Lower lobe of right lung (tissue), 2 donors: Measurements from ENCODE around the gene MDFIC. TPM values are rescaled to one million over a fixed set of nuclear protein-coding genes. Genes with fewer than 3 reads are reported as not detected.
A peak's percentile ranks its signal among the peaks of the same experiment; 100 is the strongest.

Experiments
- ATAC-seq, 2 donors: fragments of 200-7000 bp; cut with Tn5 transposase; one replicate each; pipeline ENCODE4 v1.9.1; 2020 to 2022; ENCODE audit warnings: mild to moderate bottlenecking in 2 of 2, moderate library complexity in 2 of 2
- DNase-seq: peaks from one replicate; pipeline ENCODE4 v3.0.0-alpha.2; 2020
- H3K27ac ChIP-seq: fragments of 200-600 bp; one replicate; pipeline ENCODE4 v1.8.0; 2022
- H3K27me3 ChIP-seq: fragments of 200-600 bp; one replicate; pipeline ENCODE4 v1.8.0; 2022; ENCODE audit warnings: low read depth
- H3K36me3 ChIP-seq: fragments of 200-600 bp; one replicate; pipeline ENCODE4 v1.8.0; 2022; ENCODE audit warnings: mild to moderate bottlenecking
- H3K4me1 ChIP-seq: fragments of 200-600 bp; one replicate; pipeline ENCODE4 v1.8.0; 2022
- H3K4me3 ChIP-seq: fragments of 200-600 bp; one replicate; pipeline ENCODE4 v1.8.0; 2022; ENCODE audit warnings: mild to moderate bottlenecking
- H3K9me3 ChIP-seq: fragments of 200-600 bp; one replicate; pipeline ENCODE4 v1.8.0; 2022
- CTCF ChIP-seq: fragments of 200-600 bp; IDR thresholded peaks from one replicate; pipeline ENCODE4 v1.8.0; 2022; ENCODE audit warnings: antibody characterized with exemption, mild to moderate bottlenecking
- intact Hi-C: fragments of 100-400 bp; cut with DNase I; formaldehyde crosslinking; loops from one replicate; pipeline ENCODE4 v1.11.0; 2022
- total RNA-seq: library from RNA; stranded (reverse); fragmentation: NEBNext Ultra II Directional; extraction: Animal tissue kit (Norgen Biotek cat#: 25700); gene quantifications from one replicate; pipeline ENCODE4 v1.2.1, GENCODE V29; 2021
- donor health status: DM: no; HTN: yes; CAD: no; lungs with severe emphysema.

MDFIC gene
- total RNA-seq, 1 donor from 2014 or later, result 46.3 TPM

GRCh38 chr7:115037128-115037802, 115.4 kb downstream of the MDFIC start:
- ATAC-seq (no peak), DNase-seq (no peak)
- Histone ChIP-seq H3K36me3 (no peaks in the 10 kb centered on the region), H3K4me3 (no peak overlapping the region), H3K4me1 (no peaks in the 10 kb centered on the region), H3K27me3 (no peaks in the 10 kb centered on the region), H3K27ac (no peak overlapping the region), H3K9me3 (no peaks in the 10 kb centered on the region)
- intact Hi-C loops, result no loop called here
- no peak for TF ChIP-seq CTCF

- TF ChIP-seq CTCF, result no peak
- Histone ChIP-seq H3K4me3 (no peak overlapping the region), H3K27me3 (no peaks in the 10 kb centered on the region), H3K36me3 (no peaks in the 10 kb centered on the region), H3K9me3 (no peaks in the 10 kb centered on the region), H3K4me1 (no peaks in the 10 kb centered on the region), H3K27ac (no peak overlapping the region)
- ATAC-seq (peak; percentile 48 to 49), DNase-seq (no peak)
- intact Hi-C loops, result no loop called here
These were observed 116.3 kb downstream of the MDFIC start for GRCh38 chr7:115038158-115038557.

- no peak for ATAC-seq
- intact Hi-C loops, result no loop called here
- no peaks in the 10 kb centered on the region for H3K36me3 ChIP-seq
- H3K4me1 ChIP-seq, result no peaks in the 10 kb centered on the region
- no peak overlapping the region for H3K27ac ChIP-seq
- H3K9me3 ChIP-seq, result no peaks in the 10 kb centered on the region
- TF ChIP-seq CTCF, result no peak
- H3K4me3 ChIP-seq, result no peak overlapping the region
- H3K27me3 ChIP-seq, result no peaks in the 10 kb centered on the region
- DNase-seq, result no peak
These were observed 118.2 kb downstream of the MDFIC start for GRCh38 chr7:115040057-115040456.

GRCh38 chr7:115040495-115040894, 118.6 kb downstream of the MDFIC start:
- ATAC-seq (no peak), DNase-seq (no peak)
- TF ChIP-seq CTCF, result no peak
- no peaks in the 10 kb centered on the region for H3K36me3 ChIP-seq
- H3K4me1 ChIP-seq, result no peaks in the 10 kb centered on the region
- H3K27me3 ChIP-seq, result no peaks in the 10 kb centered on the region
- intact Hi-C loops, result no loop called here
- no peak overlapping the region for H3K4me3 ChIP-seq
- H3K9me3 ChIP-seq, result no peaks in the 10 kb centered on the region
- H3K27ac ChIP-seq, result no peak overlapping the region

GRCh38 chr7:115042596-115042995, 120.7 kb downstream of the MDFIC start:
- Histone ChIP-seq H3K4me3 (no peak overlapping the region), H3K27me3 (no peaks in the 10 kb centered on the region), H3K9me3 (no peaks in the 10 kb centered on the region), H3K27ac (no peak overlapping the region), H3K36me3 (no peaks in the 10 kb centered on the region), H3K4me1 (no peaks in the 10 kb centered on the region)
- TF ChIP-seq CTCF, result no peak
- DNase-seq (no peak), ATAC-seq (no peak)
- intact Hi-C loops, result no loop called here

GRCh38 chr7:115043605-115044004, 121.7 kb downstream of the MDFIC start:
- H3K36me3 ChIP-seq, result no peaks in the 10 kb centered on the region
- no peak for ATAC-seq
- H3K9me3 ChIP-seq, result no peaks in the 10 kb centered on the region
- no peak for TF ChIP-seq CTCF
- intact Hi-C loops, result no loop called here
- no peaks in the 10 kb centered on the region for H3K4me1 ChIP-seq
- H3K27me3 ChIP-seq, result no peaks in the 10 kb centered on the region
- no peak overlapping the region for H3K4me3 ChIP-seq
- H3K27ac ChIP-seq, result no peak overlapping the region
- no peak for DNase-seq
